ENCODE measurements around the gene NEK11.
A peak's percentile ranks its signal among the peaks of the same experiment; 100 is the strongest.
"Not testable (repeated sequence)": the region's sequence is repeated elsewhere in the genome, so short reads cannot be mapped to it uniquely, and the experiment has no call there.

NEK11 gene

GRCh38 chr3:131038326-131038725 lies 11.6 kb downstream of the NEK11 start:
- no peaks in the 10 kb centered on the region for H3K27me3 ChIP-seq (ENCODE audit: insufficient read depth, low read length)
- no peaks in the 10 kb centered on the region for H3K36me3 ChIP-seq (ENCODE audit: insufficient read depth, low read length)
- peaks cover 18% of the 10 kb centered on the region for H3K4me1 ChIP-seq (ENCODE audit: control insufficient read depth, insufficient read depth, low read length, unreplicated experiment)
- H3K27ac ChIP-seq (ENCODE audit: low read depth, low read length) = no peak overlapping the region
- no peak overlapping the region for H2AFZ ChIP-seq (ENCODE audit: low read length, unreplicated experiment)
- H3K79me2 ChIP-seq (ENCODE audit: control insufficient read depth, insufficient read depth, low read length, unreplicated experiment) = no peaks in the 10 kb centered on the region
- H3K4me3 ChIP-seq (ENCODE audit: low read depth, low read length) = no peak overlapping the region

DNA sequence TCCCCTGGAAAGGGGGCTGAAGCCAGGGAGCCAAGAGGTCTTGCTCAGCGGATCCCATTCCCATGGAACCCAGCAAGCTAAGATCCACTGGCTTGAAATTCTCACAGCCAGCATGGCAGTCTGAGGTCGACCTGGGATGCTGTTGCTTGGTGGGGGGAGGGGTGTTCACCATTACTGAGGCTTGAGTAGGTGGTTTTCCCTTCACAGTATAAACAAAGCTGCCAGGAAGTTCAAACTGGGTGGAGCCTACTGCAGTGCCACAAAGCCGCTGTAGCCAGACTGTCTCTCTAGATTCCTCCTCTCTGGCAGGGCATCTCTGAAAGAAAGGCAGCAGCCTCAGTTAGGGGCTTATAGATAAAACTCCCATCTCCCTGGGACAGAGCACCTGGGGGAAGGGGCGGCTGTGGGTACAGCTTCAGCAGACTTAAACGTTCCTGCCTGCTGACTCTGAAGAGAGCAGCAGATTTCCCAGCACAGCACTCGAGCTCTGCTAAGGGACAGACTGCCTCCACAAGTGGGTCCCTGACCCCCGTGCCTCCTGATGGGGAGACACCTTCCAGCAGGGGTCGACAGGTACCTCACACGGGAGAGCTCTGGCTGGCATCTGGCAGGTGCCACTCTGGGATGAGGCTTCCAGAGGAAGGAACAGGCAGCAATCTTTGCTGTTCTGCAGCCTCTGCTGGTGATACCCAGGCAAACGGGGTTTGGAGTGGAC lies 15.8 kb downstream of the NEK11 start:
- H3K79me2 ChIP-seq (ENCODE audit: control insufficient read depth, insufficient read depth, low read length, unreplicated experiment); H3K4me3 ChIP-seq (ENCODE audit: low read depth, low read length); H3K27me3 ChIP-seq (ENCODE audit: insufficient read depth, low read length); H3K4me1 ChIP-seq (ENCODE audit: control insufficient read depth, insufficient read depth, low read length, unreplicated experiment); H3K36me3 ChIP-seq (ENCODE audit: insufficient read depth, low read length); H2AFZ ChIP-seq (ENCODE audit: low read length, unreplicated experiment); H3K27ac ChIP-seq (ENCODE audit: low read depth, low read length): not testable (repeated sequence)

DNA sequence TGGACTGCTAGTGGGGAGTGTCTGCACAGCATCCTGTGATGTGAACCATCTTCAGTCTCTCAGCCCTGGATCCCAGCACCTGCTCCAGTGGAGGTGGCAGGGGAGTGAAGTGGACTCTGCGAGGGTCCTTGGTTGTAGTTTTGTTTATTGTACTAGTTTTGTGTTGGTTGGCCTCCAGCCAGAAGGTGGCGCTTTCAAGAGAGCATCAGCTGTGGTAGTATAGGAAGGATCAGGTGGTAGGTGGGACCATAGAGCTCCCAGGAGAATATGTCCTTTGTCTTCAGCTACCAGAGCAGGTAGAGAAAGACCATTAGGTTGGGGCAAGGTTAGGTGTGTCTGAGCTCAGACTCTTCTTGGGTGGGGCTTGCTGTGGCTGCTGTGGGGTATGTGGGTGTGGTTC lies 20.9 kb downstream of the NEK11 start:
- Histone ChIP-seq H3K27ac (ENCODE audit: low read depth, low read length) (no peak overlapping the region), H2AFZ (ENCODE audit: low read length, unreplicated experiment) (no peak overlapping the region), H3K4me1 (ENCODE audit: control insufficient read depth, insufficient read depth, low read length, unreplicated experiment) (no peaks in the 10 kb centered on the region), H3K36me3 (ENCODE audit: insufficient read depth, low read length) (no peaks in the 10 kb centered on the region), H3K4me3 (ENCODE audit: low read depth, low read length) (no peak overlapping the region), H3K79me2 (ENCODE audit: control insufficient read depth, insufficient read depth, low read length, unreplicated experiment) (no peaks in the 10 kb centered on the region), H3K27me3 (ENCODE audit: insufficient read depth, low read length) (no peaks in the 10 kb centered on the region)

- Histone ChIP-seq H3K4me3 (ENCODE audit: low read depth, low read length) (no peak overlapping the region), H3K27ac (ENCODE audit: low read depth, low read length) (no peak overlapping the region), H3K79me2 (ENCODE audit: control insufficient read depth, insufficient read depth, low read length, unreplicated experiment) (no peaks in the 10 kb centered on the region), H3K36me3 (ENCODE audit: insufficient read depth, low read length) (no peaks in the 10 kb centered on the region), H2AFZ (ENCODE audit: low read length, unreplicated experiment) (no peak overlapping the region), H3K4me1 (ENCODE audit: control insufficient read depth, insufficient read depth, low read length, unreplicated experiment) (no peaks in the 10 kb centered on the region), H3K27me3 (ENCODE audit: insufficient read depth, low read length) (no peaks in the 10 kb centered on the region)
Measured at GRCh38 chr3:131048030-131048429, 21.4 kb downstream of the NEK11 start.

- Histone ChIP-seq H3K27ac (ENCODE audit: low read depth, low read length) (no peak overlapping the region), H2AFZ (ENCODE audit: low read length, unreplicated experiment) (no peak overlapping the region), H3K27me3 (ENCODE audit: insufficient read depth, low read length) (no peaks in the 10 kb centered on the region)
Measured at GRCh38 chr3:131050001-131050400, 23.3 kb downstream of the NEK11 start.

GRCh38 chr3:131053043-131053859 lies 26.6 kb downstream of the NEK11 start:
- no peak overlapping the region for H3K4me3 ChIP-seq (ENCODE audit: low read depth, low read length)
- H3K27me3 ChIP-seq (ENCODE audit: insufficient read depth, low read length) = no peaks in the 10 kb centered on the region
- H3K79me2 ChIP-seq (ENCODE audit: control insufficient read depth, insufficient read depth, low read length, unreplicated experiment) = no peaks in the 10 kb centered on the region
- H3K4me1 ChIP-seq (ENCODE audit: control insufficient read depth, insufficient read depth, low read length, unreplicated experiment) = no peaks in the 10 kb centered on the region
- H3K27ac ChIP-seq (ENCODE audit: low read depth, low read length) = no peak overlapping the region
- H2AFZ ChIP-seq (ENCODE audit: low read length, unreplicated experiment) = no peak overlapping the region
- H3K36me3 ChIP-seq (ENCODE audit: insufficient read depth, low read length) = no peaks in the 10 kb centered on the region

More at GRCh38 chr3:131050001-131050400, 23.3 kb downstream of the NEK11 start:
- H3K4me3 ChIP-seq (ENCODE audit: low read depth, low read length) = no peak overlapping the region
- H3K79me2 ChIP-seq (ENCODE audit: control insufficient read depth, insufficient read depth, low read length, unreplicated experiment) = no peaks in the 10 kb centered on the region
- no peaks in the 10 kb centered on the region for H3K36me3 ChIP-seq (ENCODE audit: insufficient read depth, low read length)
- no peaks in the 10 kb centered on the region for H3K4me1 ChIP-seq (ENCODE audit: control insufficient read depth, insufficient read depth, low read length, unreplicated experiment)

DNA sequence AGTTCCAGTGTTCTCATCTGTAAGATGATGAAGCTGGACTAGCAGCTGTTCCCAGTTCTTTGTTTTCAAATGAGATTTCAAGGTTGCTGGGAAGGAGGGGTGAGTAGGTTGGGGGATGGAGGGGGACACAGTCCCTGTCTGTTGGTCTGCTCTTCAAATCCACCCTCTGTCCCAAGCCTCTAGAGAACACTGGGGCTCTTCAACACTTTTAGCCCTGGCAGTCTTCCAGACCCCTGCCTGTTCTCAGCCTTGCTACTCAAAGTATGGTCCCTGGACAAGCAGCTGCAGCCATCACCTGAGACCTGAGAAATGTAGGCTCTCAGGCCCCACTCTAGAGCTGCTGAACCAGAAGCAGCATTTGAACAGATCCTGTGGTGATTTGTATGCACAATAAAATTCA lies 41.3 kb downstream of the NEK11 start:
- Histone ChIP-seq H3K4me1 (ENCODE audit: control insufficient read depth, insufficient read depth, low read length, unreplicated experiment) (peaks cover 14% of the 10 kb centered on the region), H2AFZ (ENCODE audit: low read length, unreplicated experiment) (no peak overlapping the region), H3K36me3 (ENCODE audit: insufficient read depth, low read length) (no peaks in the 10 kb centered on the region), H3K79me2 (ENCODE audit: control insufficient read depth, insufficient read depth, low read length, unreplicated experiment) (no peaks in the 10 kb centered on the region), H3K27me3 (ENCODE audit: insufficient read depth, low read length) (no peaks in the 10 kb centered on the region), H3K4me3 (ENCODE audit: low read depth, low read length) (no peak overlapping the region), H3K27ac (ENCODE audit: low read depth, low read length) (no peak overlapping the region)

DNA sequence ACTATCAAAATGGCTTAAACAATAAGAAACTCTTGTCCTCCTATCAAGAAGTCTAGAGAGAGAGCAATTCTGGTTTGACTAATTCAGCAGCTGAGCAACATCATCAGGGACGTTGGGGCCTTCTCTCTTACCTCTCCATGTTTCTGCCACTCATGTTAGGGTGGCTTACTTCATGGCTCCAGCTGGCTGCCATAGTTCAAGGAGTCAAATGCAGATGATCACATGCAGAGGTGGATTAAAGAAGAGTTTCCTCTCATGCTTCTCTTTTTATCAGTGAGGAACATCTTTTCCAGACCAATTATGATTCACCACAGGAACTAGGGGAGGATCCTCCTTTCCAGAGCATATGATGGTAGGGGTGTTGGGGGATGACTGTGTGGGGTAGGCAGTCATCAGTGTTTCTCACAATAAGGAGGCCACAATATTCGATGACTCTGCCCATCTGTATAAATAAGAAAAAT lies 45.5 kb downstream of the NEK11 start:
- Histone ChIP-seq H3K4me3 (ENCODE audit: low read depth, low read length) (peak overlapping the region; percentile 23; the same call in 1 of the 2 replicates), H3K4me1 (ENCODE audit: control insufficient read depth, insufficient read depth, low read length, unreplicated experiment) (peaks cover 17% of the 10 kb centered on the region), H3K27ac (ENCODE audit: low read depth, low read length) (peak overlapping the region; percentile 79), H3K27me3 (ENCODE audit: insufficient read depth, low read length) (no peaks in the 10 kb centered on the region), H2AFZ (ENCODE audit: low read length, unreplicated experiment) (peak overlapping the region; percentile 82), H3K79me2 (ENCODE audit: control insufficient read depth, insufficient read depth, low read length, unreplicated experiment) (no peaks in the 10 kb centered on the region), H3K36me3 (ENCODE audit: insufficient read depth, low read length) (no peaks in the 10 kb centered on the region)

GRCh38 chr3:131072845-131073244 lies 46.2 kb downstream of the NEK11 start:
- Histone ChIP-seq H3K27ac (ENCODE audit: low read depth, low read length) (peak overlapping the region; percentile 79), H3K36me3 (ENCODE audit: insufficient read depth, low read length) (no peaks in the 10 kb centered on the region), H3K27me3 (ENCODE audit: insufficient read depth, low read length) (no peaks in the 10 kb centered on the region), H3K4me3 (ENCODE audit: low read depth, low read length) (peak overlapping the region; percentile 23; the same call in 1 of the 2 replicates), H2AFZ (ENCODE audit: low read length, unreplicated experiment) (peak overlapping the region; percentile 82), H3K4me1 (ENCODE audit: control insufficient read depth, insufficient read depth, low read length, unreplicated experiment) (peaks cover 17% of the 10 kb centered on the region), H3K79me2 (ENCODE audit: control insufficient read depth, insufficient read depth, low read length, unreplicated experiment) (no peaks in the 10 kb centered on the region)

GRCh38 chr3:131075632-131076328 lies 49.1 kb downstream of the NEK11 start:
- peaks cover 17% of the 10 kb centered on the region for H3K4me1 ChIP-seq (ENCODE audit: control insufficient read depth, insufficient read depth, low read length, unreplicated experiment)
- H3K27me3 ChIP-seq (ENCODE audit: insufficient read depth, low read length) = no peaks in the 10 kb centered on the region
- H3K79me2 ChIP-seq (ENCODE audit: control insufficient read depth, insufficient read depth, low read length, unreplicated experiment) = no peaks in the 10 kb centered on the region
- H3K27ac ChIP-seq (ENCODE audit: low read depth, low read length) = no peak overlapping the region
- no peak overlapping the region for H2AFZ ChIP-seq (ENCODE audit: low read length, unreplicated experiment)
- no peaks in the 10 kb centered on the region for H3K36me3 ChIP-seq (ENCODE audit: insufficient read depth, low read length)
- no peak overlapping the region for H3K4me3 ChIP-seq (ENCODE audit: low read depth, low read length)
